HepG2 (cell line): ENCODE results near the gene E2F3. TPM values are rescaled to one million over a fixed set of nuclear protein-coding genes. Genes with fewer than 3 reads are reported as not detected.
A peak's percentile ranks its signal among the peaks of the same experiment; 100 is the strongest.

Source experiments
- ARID5B ChIP-seq: IDR thresholded peaks from 2 replicates; pipeline ENCODE4 v1.4.0; 2020; ENCODE audit warnings: mild to moderate bottlenecking, missing genetic modification reagents
- ATF7 ChIP-seq, 2 experiments: fragments of 450-650 bp in 1 of 2; sonication (generic) in 1 of 2; formaldehyde crosslinking in 1 of 2; IDR thresholded peaks; 2 replicates each; pipeline versions ENCODE4 v1.4.0 to v1.6.1; 2016 to 2020; ENCODE audit warnings: antibody characterized with exemption in 1 of 2, mild to moderate bottlenecking in 1 of 2, missing genetic modification reagents in 1 of 2
- ERF ChIP-seq: IDR thresholded peaks from 2 replicates; pipeline ENCODE4 v1.6.1; 2018; ENCODE audit warnings: missing biosample characterization, missing genetic modification reagents
- FUBP1 ChIP-seq: sonication (generic); formaldehyde crosslinking; IDR thresholded peaks from 2 replicates; pipeline ENCODE4 v1.5.1; 2020; ENCODE audit warnings: missing genetic modification reagents, mild to moderate bottlenecking, borderline replicate concordance
- GATAD1 ChIP-seq: IDR thresholded peaks from 2 replicates; pipeline ENCODE4 v1.6.1; 2016; ENCODE audit warnings: missing genetic modification reagents, missing compliant biosample characterization
- HNF4G ChIP-seq, 2 experiments: sonication (generic) in 1 of 2; formaldehyde crosslinking in 1 of 2; IDR thresholded peaks; 2 replicates each; pipeline versions ENCODE4 v1.4.0 to v1.6.1; 2011 to 2020; ENCODE audit warnings: borderline replicate concordance in 2 of 2, low read depth in 2 of 2, mild to moderate bottlenecking in 2 of 2, low read length in 1 of 2, missing genetic modification reagents in 1 of 2, moderate library complexity in 1 of 2
- HOMEZ ChIP-seq: IDR thresholded peaks from 2 replicates; pipeline ENCODE4 v1.6.1; 2016; ENCODE audit warnings: low read depth
- MED8 ChIP-seq: sonication (generic); formaldehyde crosslinking; IDR thresholded peaks from 2 replicates; pipeline ENCODE4 v1.8.1; 2023; ENCODE audit warnings: mild to moderate bottlenecking, missing genetic modification reagents; ENCODE audit not compliant: insufficient replicate concordance
- NFE2L1 ChIP-seq: sonication (generic); formaldehyde crosslinking; IDR thresholded peaks from 2 replicates; pipeline ENCODE4 v1.4.0; 2020; ENCODE audit warnings: missing genetic modification reagents, mild to moderate bottlenecking, borderline replicate concordance
- SAP130 ChIP-seq: IDR thresholded peaks from 2 replicates; pipeline ENCODE4 v1.6.1; 2016; ENCODE audit warnings: low read depth
- SIX4 ChIP-seq: sonication (generic); formaldehyde crosslinking; IDR thresholded peaks from 2 replicates; pipeline ENCODE4 v1.4.0; 2020; ENCODE audit warnings: missing genetic modification reagents
- TEF ChIP-seq: sonication (generic); formaldehyde crosslinking; IDR thresholded peaks from 2 replicates; pipeline ENCODE4 v1.5.0; 2020; ENCODE audit warnings: missing genetic modification reagents
- U2AF1 ChIP-seq: fragments of 200-400 bp; formaldehyde crosslinking; optimal IDR thresholded peaks from 2 replicates; pipeline ENCODE3; 2017; ENCODE audit warnings: mild to moderate bottlenecking, low read depth, low read length
- U2AF2 ChIP-seq: fragments of 200-400 bp; formaldehyde crosslinking; IDR thresholded peaks from 2 replicates; pipeline ENCODE4 v1.6.1; 2017; ENCODE audit warnings: low read depth, mild to moderate bottlenecking, low read length
- ZNF512B ChIP-seq: sonication (generic); formaldehyde crosslinking; IDR thresholded peaks from 2 replicates; pipeline ENCODE4 v1.5.1; 2020; ENCODE audit warnings: missing genetic modification reagents, mild to moderate bottlenecking, borderline replicate concordance
- ZNF614 ChIP-seq: IDR thresholded peaks from 2 replicates; pipeline ENCODE4 v1.6.1; 2018; ENCODE audit warnings: missing biosample characterization, missing genetic modification reagents, inconsistent platforms, borderline replicate concordance
- ZNF678 ChIP-seq: sonication (generic); formaldehyde crosslinking; IDR thresholded peaks from 2 replicates; pipeline ENCODE4 v1.4.0; 2020; ENCODE audit warnings: mild to moderate bottlenecking, missing genetic modification reagents
- ZNF788 ChIP-seq: sonication (generic); formaldehyde crosslinking; IDR thresholded peaks from 2 replicates; pipeline ENCODE4 v1.5.0; 2020; ENCODE audit warnings: mild to moderate bottlenecking, missing genetic modification reagents, borderline replicate concordance
- polyA plus RNA-seq, 8 experiments: library from polyadenylated mRNA; depleted of rRNA in 3 of 8; stranded (reverse) in 7 of 8; unstranded in 1 of 8; fragments of >200 nt; fragmentation: Illumina TruSeq in 4 of 8; extraction: Trizol in 4 of 8; gene quantifications; 2 replicates each; pipeline versions ENCODE4 v1.2.1 to v1.2.3, GENCODE V29; 2011 to 2016; ENCODE audit warnings: low read depth in 4 of 8, missing spikeins in 1 of 8, mixed read lengths in 1 of 8; ENCODE audit not compliant: insufficient read depth in 1 of 8
- total RNA-seq, 5 experiments: library from RNA; depleted of rRNA; stranded (reverse); fragments of >200 nt; fragmentation: Illumina TruSeq; extraction: Trizol; gene quantifications; 2 replicates each; pipeline ENCODE4 v1.2.3, GENCODE V29; 2016; ENCODE audit warnings: low read depth in 1 of 5

Gene E2F3
- total and polyA plus RNA-seq, 2 of the 13 experiments (the other 11 are each of a cell fraction or from before 2014, with no cell fraction given), result 8.5 to 12.7 TPM

- TF ChIP-seq ZNF512B (CRISPR knock-in tag) (no peak), HNF4G (IDR thresholded peaks at IDR 0.05; ENCODE audit: borderline replicate concordance, low read depth, low read length) (no peak), HNF4G (CRISPR knock-in tag; IDR thresholded peaks at IDR 0.05; ENCODE audit: borderline replicate concordance, low read depth) (no peak), ZNF678 (CRISPR knock-in tag) (no peak), ARID5B (CRISPR knock-in tag) (peak; percentile 88), SAP130 (CRISPR knock-in tag) (peak; percentile 41), ZNF788 (CRISPR knock-in tag) (0 out of 2 replicates have a peak, but pooled peaks have one; percentile 23), FUBP1 (CRISPR knock-in tag) (no peak), ATF7 (IDR thresholded peaks at IDR 0.05) (no peak; the same call in 1 of the 2 replicates), ATF7 (CRISPR knock-in tag; IDR thresholded peaks at IDR 0.05) (0 out of 2 replicates have a peak, but pooled peaks have one; percentile 62), HOMEZ (CRISPR knock-in tag) (peak; percentile 96), MED8 (no peak), ZNF614 (CRISPR knock-in tag) (no peak), SIX4 (CRISPR knock-in tag) (peak; percentile 83; the same call in 1 of the 2 replicates), GATAD1 (CRISPR knock-in tag) (no peak), TEF (CRISPR knock-in tag) (peak; percentile 92; the same call in 1 of the 2 replicates), U2AF1 (no peak), NFE2L1 (CRISPR knock-in tag) (no peak), ERF (CRISPR knock-in tag) (no peak), U2AF2 (no peak)
Measured at GRCh38 chr6:20540683-20541082, 139.0 kb downstream of the E2F3 start (continued).
